Stimulated activated CD8-positive, alpha-beta memory T cell treated with anti-CD3 and anti-CD28 coated beads, Interleukin-15, amount 100 ng/mL, for 48 hours (primary cell): ENCODE measurements around the gene AGPAT2.

ENCODE experiments used
- DNase-seq, 2 donors: peaks; one replicate each; pipeline ENCODE4 v3.0.0-alpha.2; 2020; ENCODE audit warnings: low read depth in 2 of 2

The AGPAT2 gene

GRCh38 chr9:136700959-136701667 is 13.9 kb upstream of the AGPAT2 start:
- DNase-seq = peak; percentile 62 to 76

DNA sequence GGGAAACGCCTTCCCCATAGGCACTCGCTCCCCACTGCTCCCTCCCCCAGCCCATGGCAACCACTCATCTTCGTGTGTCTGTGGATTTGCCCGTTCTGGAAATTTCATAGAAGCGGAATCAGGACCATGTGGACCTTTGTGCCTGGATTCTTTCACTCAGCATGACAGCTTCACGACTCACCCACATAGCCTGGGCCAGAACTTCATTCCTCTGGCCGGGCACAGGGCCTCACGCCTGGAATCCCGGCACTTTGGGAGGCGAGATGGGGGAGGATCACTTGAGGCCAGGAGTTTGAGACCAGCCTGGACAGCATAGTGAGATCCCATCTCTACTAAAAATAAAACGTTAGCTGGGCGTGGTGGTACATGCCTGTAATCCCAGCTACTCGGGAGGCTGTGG is 13.0 kb upstream of the AGPAT2 start:
- no peak for DNase-seq

- no peak for DNase-seq
Observed at GRCh38 chr9:136698635-136699246, 11.5 kb upstream of the AGPAT2 start.

DNA sequence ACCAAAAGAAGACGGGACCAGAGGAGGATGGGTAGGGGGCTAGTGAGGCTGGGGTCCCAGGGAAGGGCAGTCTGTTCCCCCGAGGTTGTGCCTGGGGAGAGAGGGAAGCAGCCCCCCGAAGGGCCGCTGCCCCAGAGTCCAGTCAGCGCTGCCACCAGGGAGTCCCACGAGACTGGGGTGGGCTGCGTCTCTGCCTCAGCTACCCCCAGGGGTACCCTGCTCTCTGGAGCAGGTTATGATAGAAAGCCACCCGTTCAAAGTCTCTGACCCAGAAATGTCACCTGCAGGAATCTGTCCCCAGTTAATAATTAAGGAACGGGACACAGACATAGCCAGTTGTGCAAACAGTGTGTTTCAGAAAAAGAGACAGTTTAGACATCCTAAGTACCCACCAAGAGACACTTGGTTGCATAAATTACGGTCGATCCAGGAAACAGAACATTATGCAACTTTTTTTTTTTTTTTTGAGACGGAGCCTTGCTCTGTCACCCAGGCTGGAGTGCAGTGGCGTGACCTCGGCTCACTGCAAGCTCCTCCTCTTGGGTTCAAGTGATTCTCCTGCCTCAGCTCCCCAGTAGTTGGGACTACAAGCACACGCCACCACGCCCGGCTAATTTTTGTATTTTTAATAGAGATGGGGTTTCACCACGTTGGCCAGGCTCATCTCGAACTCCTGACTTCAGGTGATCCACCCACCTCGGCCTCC is 10.7 kb upstream of the AGPAT2 start:
- DNase-seq = no peak

GRCh38 chr9:136697146-136697820 is 10.0 kb upstream of the AGPAT2 start:
- no peak for DNase-seq

- DNase-seq = no peak
Observed at GRCh38 chr9:136696502-136696901, 9.2 kb upstream of the AGPAT2 start.

- DNase-seq = no peak
Observed at GRCh38 chr9:136695955-136696354, 8.7 kb upstream of the AGPAT2 start.

DNA sequence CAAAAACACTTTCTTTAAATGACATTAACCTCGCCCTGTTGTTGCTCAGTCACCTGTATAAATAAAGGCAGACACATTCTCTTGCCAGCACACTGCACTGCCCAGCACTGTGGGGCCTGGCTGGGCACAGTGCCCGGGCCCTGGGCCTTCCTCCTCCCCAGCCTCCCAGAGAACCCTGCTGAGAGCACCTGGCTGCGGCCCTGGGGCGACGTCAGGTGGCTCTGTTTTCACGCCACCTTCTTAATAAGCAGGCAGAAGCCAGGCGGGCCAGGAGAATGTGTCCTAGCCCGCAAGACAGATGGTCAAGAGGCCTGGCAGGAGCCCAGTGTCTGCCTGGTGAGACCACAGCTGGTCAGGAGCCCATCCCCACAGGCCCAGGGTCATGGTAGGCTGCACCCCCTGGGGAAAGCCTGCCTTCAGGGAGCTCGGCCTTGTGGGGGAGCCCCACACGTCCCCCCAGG is 8.2 kb upstream of the AGPAT2 start:
- DNase-seq = no peak

DNA sequence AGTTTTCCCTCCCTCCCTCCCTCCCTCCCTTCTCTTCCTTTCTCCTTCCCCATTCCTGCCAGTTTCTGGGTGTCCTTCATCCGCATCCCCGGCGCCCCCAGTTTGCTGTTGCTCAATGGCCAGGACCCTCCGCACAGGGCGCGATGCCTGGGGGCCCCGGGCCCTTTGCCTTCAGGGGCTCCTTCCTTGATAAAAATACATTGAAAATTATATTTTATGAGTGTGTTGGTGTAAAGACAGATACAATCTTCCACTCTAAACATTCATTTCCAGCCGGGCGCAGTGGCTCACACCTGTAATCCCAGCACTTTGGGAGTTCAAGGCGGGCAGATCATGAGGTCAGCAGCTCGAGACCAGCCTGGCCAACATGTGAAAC is 7.6 kb upstream of the AGPAT2 start:
- DNase-seq = no peak

- DNase-seq = no peak
Observed at GRCh38 chr9:136694163-136694871, 7.1 kb upstream of the AGPAT2 start.

DNA sequence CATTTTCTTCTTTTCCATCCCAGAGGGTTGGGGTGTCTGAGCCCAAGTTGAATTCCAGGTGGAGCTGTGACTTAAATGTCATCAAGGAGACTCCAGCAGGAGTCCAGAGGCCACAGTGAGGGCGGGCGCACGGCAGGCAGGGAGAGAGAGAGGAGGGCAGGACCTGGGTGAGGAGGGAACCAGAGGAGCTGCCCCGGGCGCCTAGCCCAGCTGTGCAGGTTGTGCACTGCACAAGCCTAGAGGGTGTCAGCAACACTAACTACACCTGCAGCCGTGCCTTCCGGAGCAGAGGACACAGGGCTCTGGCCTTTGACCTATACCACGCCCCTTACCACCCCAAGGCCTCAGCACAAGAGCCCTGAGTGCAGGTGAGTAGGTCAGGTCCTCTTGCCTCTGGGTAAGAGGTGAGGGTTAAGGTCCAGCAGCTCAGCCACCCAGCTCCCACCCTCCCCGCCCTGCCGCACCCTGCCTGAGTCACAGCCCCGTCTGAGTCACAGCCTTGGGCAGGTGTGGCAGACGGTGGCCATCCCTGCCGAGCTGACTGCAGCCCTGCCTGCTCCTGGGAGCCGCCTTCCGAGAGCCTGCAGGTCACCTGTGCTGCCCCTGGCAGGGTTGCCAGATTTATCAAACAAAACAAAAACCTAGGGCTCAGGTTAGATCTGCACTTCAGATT is 6.4 kb upstream of the AGPAT2 start:
- DNase-seq = peak in 1 of 2 donors; percentile 13

DNA sequence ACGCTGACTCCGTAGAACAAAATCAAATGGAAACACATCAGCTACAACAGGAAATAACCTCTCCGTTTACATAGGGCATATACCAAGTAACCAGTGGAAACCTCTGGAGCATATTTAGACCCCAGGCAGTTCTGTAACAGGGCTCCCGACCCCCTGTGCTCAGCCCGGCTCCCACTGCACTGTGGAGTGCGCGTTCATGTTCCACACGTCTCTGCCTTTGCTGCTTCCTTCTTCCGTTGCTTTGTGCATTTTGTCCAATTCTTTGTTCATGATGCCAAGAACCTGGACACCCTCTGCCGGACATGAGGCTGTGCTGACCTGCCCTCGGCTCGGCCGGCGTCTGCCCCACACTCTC is 5.9 kb upstream of the AGPAT2 start:
- no peak for DNase-seq

- no peak for DNase-seq
Observed at GRCh38 chr9:136692185-136693134, 5.2 kb upstream of the AGPAT2 start.

- DNase-seq = no peak
Observed at GRCh38 chr9:136691316-136692184, 4.3 kb upstream of the AGPAT2 start.

DNA sequence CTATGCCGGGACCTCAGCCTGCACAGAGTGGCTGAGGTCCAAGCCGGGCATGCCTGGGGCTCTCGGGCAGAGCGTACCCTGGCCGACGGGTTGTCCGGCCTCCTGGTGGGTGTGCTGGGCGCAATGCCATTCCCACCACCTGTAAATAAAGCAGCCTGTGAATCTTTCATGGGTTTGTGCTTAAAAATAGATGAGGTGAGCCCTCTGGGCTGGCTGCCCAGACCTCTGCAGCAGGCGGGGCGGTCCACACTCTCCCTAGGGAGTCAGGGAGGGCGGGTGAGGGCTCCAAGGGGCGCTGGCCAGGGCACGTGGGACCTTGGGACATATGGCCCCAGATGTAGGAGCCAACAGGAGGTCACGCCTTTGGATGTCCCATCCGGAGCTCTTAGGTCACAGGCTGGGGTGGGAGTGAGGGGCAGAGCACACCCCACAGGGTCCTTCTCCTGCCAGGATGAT is 3.6 kb upstream of the AGPAT2 start:
- no peak for DNase-seq

DNA sequence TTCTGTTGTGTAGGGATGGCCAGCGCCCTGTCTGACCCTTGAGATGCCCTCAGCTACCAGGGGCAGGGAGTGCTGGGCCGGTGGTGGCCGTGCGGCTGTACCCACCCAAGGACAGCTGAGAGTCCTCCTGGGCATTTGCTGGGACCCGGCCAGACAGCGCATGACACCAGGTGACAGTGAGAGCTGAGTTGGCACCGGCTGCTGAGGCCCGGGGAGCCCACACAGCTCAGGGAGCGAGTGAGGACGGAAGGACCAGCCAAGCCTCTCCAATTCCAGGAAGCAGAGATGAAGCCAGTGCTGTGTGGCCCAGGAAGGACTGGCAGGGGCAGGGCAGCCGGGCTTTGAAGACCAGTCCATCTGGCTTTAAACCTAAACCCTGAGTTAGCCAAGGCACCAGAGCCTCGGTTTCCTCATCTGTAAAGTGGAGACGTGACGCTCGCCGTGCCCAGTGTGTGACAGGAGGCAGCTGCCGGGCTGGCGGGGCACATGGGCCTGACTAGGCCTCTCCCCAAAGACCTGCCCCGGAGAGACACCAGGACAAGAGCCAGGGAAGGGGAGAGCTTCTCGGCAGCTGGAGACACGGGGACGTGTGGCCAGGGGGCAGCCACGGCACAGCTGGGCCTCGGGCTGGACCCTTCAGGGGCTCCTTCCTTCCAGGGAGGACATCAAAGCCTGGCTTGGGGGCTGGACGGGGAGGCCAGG is 3.0 kb upstream of the AGPAT2 start:
- no peak for DNase-seq

GRCh38 chr9:136689108-136689460 is 1.8 kb upstream of the AGPAT2 start:
- no peak for DNase-seq

GRCh38 chr9:136688274-136689107 is 1.2 kb upstream of the AGPAT2 start:
- DNase-seq = no peak
